ENCODE results near the gene NPY5R.

Gene NPY5R

GRCh38 chr4:163343604-163344146 is at the start of gene NPY5R:
NPY5R (plus strand) TSS chr4:163343892; CDS start chr4:163350274, 6,382 bp downstream.
- Histone ChIP-seq H3K9me3 (ENCODE audit: control insufficient read depth, low read length) (no peaks in the 10 kb centered on the region), H3K4me3 (ENCODE audit: low read length) (peak within 1 kb of the TSS; percentile 77), H3K4me1 (ENCODE audit: control insufficient read depth, insufficient read depth, low read length) (peaks cover 12% of the 10 kb centered on the region), H3K27me3 (replicated peaks; ENCODE audit: control insufficient read depth, insufficient read depth, low read length) (peaks cover 21% of the 10 kb centered on the region), H3K9ac (ENCODE audit: low read length) (peak within 1 kb of the TSS; percentile 68), H3K36me3 (ENCODE audit: control insufficient read depth, insufficient read depth, low read length, severe bottlenecking) (no peaks in the 10 kb centered on the region)
- DNase-seq (ENCODE audit: low read depth): no peak

DNA sequence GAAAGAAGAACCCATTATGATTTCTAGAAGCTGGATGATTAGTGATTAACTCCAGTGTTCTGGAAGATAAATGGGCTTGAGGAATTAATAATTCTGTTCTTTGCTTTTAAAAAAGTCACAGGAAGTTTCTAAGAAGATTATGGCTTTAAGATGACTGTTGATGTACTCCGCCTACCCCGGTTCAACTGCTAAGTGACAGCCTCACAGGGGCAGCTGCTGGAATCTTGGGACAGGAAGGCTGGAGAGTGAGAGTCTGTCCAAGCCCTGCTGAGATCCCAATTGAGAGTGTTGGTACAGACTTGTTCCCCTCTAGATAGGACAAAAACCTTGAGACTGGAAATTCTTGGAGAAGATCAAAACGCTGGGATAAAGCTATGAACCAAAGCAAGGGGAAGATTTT is 48.6 kb upstream of the NPY5R start:
- Histone ChIP-seq H3K27me3 (replicated peaks; ENCODE audit: control insufficient read depth, insufficient read depth, low read length) (no peaks in the 10 kb centered on the region), H3K9me3 (ENCODE audit: control insufficient read depth, low read length) (peaks cover 5% of the 10 kb centered on the region), H3K4me3 (ENCODE audit: low read length) (no peak overlapping the region), H3K9ac (ENCODE audit: low read length) (no peak overlapping the region), H3K4me1 (ENCODE audit: control insufficient read depth, insufficient read depth, low read length) (no peaks in the 10 kb centered on the region), H3K36me3 (ENCODE audit: control insufficient read depth, insufficient read depth, low read length, severe bottlenecking) (no peaks in the 10 kb centered on the region)
- no peak for DNase-seq (ENCODE audit: low read depth)

GRCh38 chr4:163300445-163300844 is 43.2 kb upstream of the NPY5R start:
- Histone ChIP-seq H3K4me3 (ENCODE audit: low read length) (no peak overlapping the region), H3K4me1 (ENCODE audit: control insufficient read depth, insufficient read depth, low read length) (no peaks in the 10 kb centered on the region), H3K9ac (ENCODE audit: low read length) (no peak overlapping the region), H3K36me3 (ENCODE audit: control insufficient read depth, insufficient read depth, low read length, severe bottlenecking) (no peaks in the 10 kb centered on the region), H3K27me3 (replicated peaks; ENCODE audit: control insufficient read depth, insufficient read depth, low read length) (no peaks in the 10 kb centered on the region), H3K9me3 (ENCODE audit: control insufficient read depth, low read length) (peaks cover 5% of the 10 kb centered on the region)
- DNase-seq (ENCODE audit: low read depth): no peak

DNA sequence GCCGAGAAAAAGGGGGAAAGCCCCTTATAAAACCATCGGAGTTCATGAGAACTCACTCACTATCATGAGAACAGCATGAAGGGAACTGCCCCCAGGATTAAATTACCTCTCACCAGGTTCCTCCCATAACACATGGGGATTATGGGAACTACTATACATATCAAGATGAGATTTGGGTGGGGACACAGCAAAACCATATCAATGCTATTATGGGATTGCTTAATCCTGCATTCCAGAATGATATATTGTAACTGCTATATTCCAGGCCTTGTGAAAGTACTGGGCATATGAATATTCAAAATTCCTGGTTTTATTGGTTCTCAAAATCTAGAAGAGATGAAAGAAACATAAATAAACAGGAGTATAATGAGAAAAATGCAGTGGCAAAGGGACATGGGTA is 40.6 kb upstream of the NPY5R start:
- Histone ChIP-seq H3K4me1 (ENCODE audit: control insufficient read depth, insufficient read depth, low read length) (no peaks in the 10 kb centered on the region), H3K9ac (ENCODE audit: low read length) (no peak overlapping the region), H3K9me3 (ENCODE audit: control insufficient read depth, low read length) (peaks cover 5% of the 10 kb centered on the region)

DNA sequence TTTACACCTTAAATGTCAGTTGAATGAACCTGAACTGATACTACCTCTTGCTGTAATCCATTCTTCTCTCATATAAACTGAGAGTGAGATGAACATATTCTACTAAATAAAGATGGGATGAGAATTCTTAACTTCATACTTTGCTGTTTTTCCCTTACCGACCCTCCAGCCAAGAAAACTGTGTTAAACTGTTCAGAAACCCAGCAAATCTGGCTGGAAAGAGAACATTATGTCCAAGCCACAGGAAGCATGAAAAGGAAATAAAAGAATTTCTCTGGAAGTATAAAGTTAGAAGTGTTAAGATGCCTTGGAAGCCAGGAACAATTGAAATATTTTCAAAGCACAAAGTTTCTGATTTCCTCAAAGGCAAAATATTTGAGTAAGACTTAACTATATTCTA is 34.2 kb upstream of the NPY5R start:
- Histone ChIP-seq H3K9ac (ENCODE audit: low read length) (no peak overlapping the region), H3K9me3 (ENCODE audit: control insufficient read depth, low read length) (no peaks in the 10 kb centered on the region), H3K36me3 (ENCODE audit: control insufficient read depth, insufficient read depth, low read length, severe bottlenecking) (no peaks in the 10 kb centered on the region), H3K4me3 (ENCODE audit: low read length) (no peak overlapping the region), H3K4me1 (ENCODE audit: control insufficient read depth, insufficient read depth, low read length) (no peaks in the 10 kb centered on the region), H3K27me3 (replicated peaks; ENCODE audit: control insufficient read depth, insufficient read depth, low read length) (no peaks in the 10 kb centered on the region)
- no peak for DNase-seq (ENCODE audit: low read depth)

More for the DNA sequence above, 40.6 kb upstream of the NPY5R start:
- H3K4me3 ChIP-seq (ENCODE audit: low read length): no peak overlapping the region
- no peaks in the 10 kb centered on the region for H3K27me3 ChIP-seq (replicated peaks; ENCODE audit: control insufficient read depth, insufficient read depth, low read length)
- H3K36me3 ChIP-seq (ENCODE audit: control insufficient read depth, insufficient read depth, low read length, severe bottlenecking): no peaks in the 10 kb centered on the region
- no peak for DNase-seq (ENCODE audit: low read depth)

DNA sequence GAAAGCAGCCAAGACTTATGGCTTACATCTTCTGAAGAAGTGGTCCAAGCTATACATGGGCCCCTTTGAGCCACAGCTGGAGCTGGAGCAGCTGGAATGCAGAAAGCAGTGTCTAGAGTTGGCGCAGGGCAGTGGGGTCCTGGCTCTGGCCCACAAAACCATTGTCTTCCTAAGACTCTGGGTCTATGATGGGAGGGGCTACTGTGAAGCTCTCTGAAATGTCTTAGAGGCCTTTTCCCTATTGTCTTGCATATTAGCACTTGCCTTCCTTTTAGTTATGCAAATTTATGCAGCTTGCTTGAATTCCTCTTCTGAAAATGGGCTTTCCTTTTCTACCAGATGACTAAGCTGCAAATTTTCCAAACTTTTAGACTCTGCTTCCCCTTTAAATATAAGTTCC is 26.6 kb upstream of the NPY5R start:
- Histone ChIP-seq H3K4me1 (ENCODE audit: control insufficient read depth, insufficient read depth, low read length) (no peaks in the 10 kb centered on the region), H3K36me3 (ENCODE audit: control insufficient read depth, insufficient read depth, low read length, severe bottlenecking) (no peaks in the 10 kb centered on the region), H3K9me3 (ENCODE audit: control insufficient read depth, low read length) (peaks cover 9% of the 10 kb centered on the region), H3K4me3 (ENCODE audit: low read length) (no peak overlapping the region), H3K27me3 (replicated peaks; ENCODE audit: control insufficient read depth, insufficient read depth, low read length) (no peaks in the 10 kb centered on the region), H3K9ac (ENCODE audit: low read length) (no peak overlapping the region)
- DNase-seq (ENCODE audit: low read depth): no peak

DNA sequence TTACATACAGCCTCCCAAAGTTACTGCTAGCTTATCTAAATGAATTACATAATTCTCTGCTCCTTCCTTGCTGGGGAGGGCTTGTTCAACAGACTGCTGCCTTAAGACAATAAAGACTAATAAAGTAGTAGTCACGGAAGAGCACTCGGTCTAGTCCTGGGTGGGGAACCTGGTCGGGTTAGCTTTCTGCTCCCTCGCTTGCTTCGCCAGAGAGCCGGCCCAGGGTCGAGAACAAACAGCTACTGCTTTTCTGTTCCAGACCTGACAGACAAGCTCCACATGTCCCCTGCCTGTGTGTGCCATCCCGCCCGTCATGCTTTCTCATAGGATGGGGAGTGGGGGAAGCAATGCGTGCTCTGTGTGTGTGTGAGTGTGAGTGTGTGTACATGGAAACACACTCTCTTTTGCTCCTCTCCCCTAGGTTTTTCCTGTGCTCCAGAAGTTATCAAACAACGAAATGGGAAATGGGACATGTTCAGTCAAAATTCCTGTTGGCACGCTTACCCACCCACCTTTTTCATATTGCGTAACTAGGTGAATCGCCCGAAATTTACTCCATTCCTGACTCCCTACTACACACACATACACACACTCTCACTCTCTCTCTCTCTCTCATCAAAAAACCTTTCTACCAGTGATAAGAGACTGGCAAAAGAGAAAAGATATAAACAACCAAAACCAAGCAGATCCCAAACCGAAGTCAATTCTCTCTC is 12.6 kb upstream of the NPY5R start:
- peak overlapping the region; percentile 83 for H3K4me3 ChIP-seq (ENCODE audit: low read length)
- H3K36me3 ChIP-seq (ENCODE audit: control insufficient read depth, insufficient read depth, low read length, severe bottlenecking): no peaks in the 10 kb centered on the region
- no peaks in the 10 kb centered on the region for H3K9me3 ChIP-seq (ENCODE audit: control insufficient read depth, low read length)
- DNase-seq (ENCODE audit: low read depth): no peak
- H3K9ac ChIP-seq (ENCODE audit: low read length): no peak overlapping the region
- peaks cover 15% of the 10 kb centered on the region for H3K4me1 ChIP-seq (ENCODE audit: control insufficient read depth, insufficient read depth, low read length)
- H3K27me3 ChIP-seq (replicated peaks; ENCODE audit: control insufficient read depth, insufficient read depth, low read length): peaks cover 19% of the 10 kb centered on the region

DNA sequence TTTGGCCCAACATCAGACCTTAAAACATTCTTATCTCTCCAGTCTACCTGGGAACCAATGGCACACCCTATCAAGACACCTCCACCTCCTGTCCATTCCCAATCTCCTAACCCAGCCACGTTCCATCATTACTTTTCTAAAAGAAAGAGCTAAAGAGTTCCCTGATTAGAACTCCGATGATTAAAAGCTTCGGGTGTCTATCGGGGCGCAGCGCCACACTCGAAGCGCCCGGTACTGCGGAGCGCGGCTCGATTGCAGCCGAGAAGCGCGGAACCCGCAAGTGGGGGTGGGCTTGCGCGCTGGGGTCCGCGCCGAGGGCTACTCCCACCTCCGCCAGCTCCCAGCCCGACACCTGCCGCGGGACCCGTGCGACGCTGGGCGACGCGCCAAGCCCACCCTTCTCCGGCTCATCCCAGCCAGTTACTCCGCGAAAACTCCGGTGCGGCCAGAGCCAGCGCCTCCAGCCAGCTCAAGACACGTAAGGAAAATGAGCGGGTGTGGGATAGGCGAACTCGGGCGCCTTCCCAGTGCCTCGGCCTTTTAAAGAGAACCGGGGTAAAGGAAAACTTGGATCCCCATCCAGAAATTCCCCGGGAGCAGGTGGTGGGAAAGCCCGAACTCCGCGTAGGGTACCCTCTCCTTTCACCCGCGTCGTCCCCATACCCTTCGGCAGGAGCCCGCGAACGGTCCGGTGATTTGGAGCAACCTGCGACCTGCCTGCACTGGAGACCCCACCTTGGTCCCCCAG is 11.9 kb upstream of the NPY5R start:
- peaks cover 15% of the 10 kb centered on the region for H3K4me1 ChIP-seq (ENCODE audit: control insufficient read depth, insufficient read depth, low read length)
- no peaks in the 10 kb centered on the region for H3K36me3 ChIP-seq (ENCODE audit: control insufficient read depth, insufficient read depth, low read length, severe bottlenecking)
- peaks cover 19% of the 10 kb centered on the region for H3K27me3 ChIP-seq (replicated peaks; ENCODE audit: control insufficient read depth, insufficient read depth, low read length)
- DNase-seq (ENCODE audit: low read depth): peak; percentile 27
- H3K9ac ChIP-seq (ENCODE audit: low read length): peak overlapping the region; percentile 82
- H3K4me3 ChIP-seq (ENCODE audit: low read length): peak overlapping the region; percentile 83
- no peaks in the 10 kb centered on the region for H3K9me3 ChIP-seq (ENCODE audit: control insufficient read depth, low read length)

DNA sequence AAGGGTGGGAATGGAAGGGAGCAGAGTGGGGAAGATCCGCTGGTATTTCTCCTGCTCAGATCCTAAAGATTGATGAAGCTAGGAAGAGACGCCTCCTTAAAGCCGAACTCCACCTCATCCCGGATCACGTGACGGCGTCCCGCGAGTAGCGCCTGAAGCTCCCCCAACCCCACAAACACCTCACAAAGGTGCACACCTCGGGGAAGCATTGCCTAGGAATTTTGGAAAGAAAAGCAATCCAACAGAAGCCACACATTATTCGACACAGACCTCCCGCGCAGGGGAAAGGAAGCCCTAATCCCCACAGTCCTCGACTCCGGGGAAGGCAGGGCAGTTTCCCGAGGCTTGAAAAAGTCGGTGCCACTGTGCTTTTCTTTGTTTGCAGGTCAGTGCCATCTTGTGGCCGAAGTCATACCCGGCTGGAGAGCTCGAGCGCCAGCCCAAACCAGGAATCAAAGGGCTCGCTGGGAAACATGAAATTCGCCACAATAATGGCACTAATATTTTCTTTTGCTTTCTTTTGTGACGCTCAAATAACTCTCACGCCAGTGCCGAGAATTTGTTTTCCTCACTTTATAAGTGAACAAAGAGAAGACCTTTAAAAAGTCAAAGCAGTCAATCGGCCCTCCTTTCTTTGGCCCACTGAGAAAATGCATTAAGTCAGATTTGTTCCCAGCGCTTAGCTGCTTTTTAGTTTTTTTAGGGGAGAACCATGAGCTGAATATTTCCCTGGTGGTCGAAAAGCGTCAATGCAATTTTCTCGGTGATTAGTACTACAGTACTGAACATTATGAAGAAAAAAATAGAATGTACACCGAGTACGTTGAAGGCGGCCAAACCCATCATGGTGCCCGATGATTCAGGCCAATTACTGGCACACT is 10.9 kb upstream of the NPY5R start, which contains the start of gene NPY1R:
NPY1R (minus strand) TSS at position 71 of the 881 bp plus-strand sequence. CDS start 6,042 bp downstream, outside the sequence.
- H3K4me3 ChIP-seq (ENCODE audit: low read length): peak within 1 kb of the TSS; percentile 83
- H3K27me3 ChIP-seq (replicated peaks; ENCODE audit: control insufficient read depth, insufficient read depth, low read length): peaks cover 19% of the 10 kb centered on the region
- DNase-seq (ENCODE audit: low read depth): peak; percentile 86
- peaks cover 15% of the 10 kb centered on the region for H3K4me1 ChIP-seq (ENCODE audit: control insufficient read depth, insufficient read depth, low read length)
- H3K9ac ChIP-seq (ENCODE audit: low read length): peak within 1 kb of the TSS; percentile 82
- H3K36me3 ChIP-seq (ENCODE audit: control insufficient read depth, insufficient read depth, low read length, severe bottlenecking): no peaks in the 10 kb centered on the region
- no peaks in the 10 kb centered on the region for H3K9me3 ChIP-seq (ENCODE audit: control insufficient read depth, low read length)

DNA sequence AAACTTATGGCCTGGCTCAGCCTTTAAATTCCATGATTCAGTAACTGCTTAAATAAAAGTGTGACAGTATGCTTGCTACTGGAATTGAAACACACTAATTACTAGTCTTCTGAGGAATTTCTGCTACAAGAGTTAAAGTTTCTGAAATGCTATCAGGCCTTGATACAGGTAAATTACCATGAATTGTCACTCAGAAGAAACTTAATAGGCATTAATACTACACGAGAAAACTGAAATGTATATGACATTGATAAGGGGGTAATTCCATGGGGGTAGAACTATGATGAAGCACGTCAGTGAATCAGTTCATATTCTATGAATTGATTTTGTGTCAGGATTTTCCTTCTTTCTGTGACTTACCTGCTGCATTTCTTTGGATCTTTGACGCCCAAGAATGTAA is 8.3 kb upstream of the NPY5R start:
- no peak for DNase-seq (ENCODE audit: low read depth)
- H3K9ac ChIP-seq (ENCODE audit: low read length): no peak overlapping the region
- H3K9me3 ChIP-seq (ENCODE audit: control insufficient read depth, low read length): no peaks in the 10 kb centered on the region
- H3K36me3 ChIP-seq (ENCODE audit: control insufficient read depth, insufficient read depth, low read length, severe bottlenecking): no peaks in the 10 kb centered on the region
- no peak overlapping the region for H3K4me3 ChIP-seq (ENCODE audit: low read length)
- H3K27me3 ChIP-seq (replicated peaks; ENCODE audit: control insufficient read depth, insufficient read depth, low read length): peaks cover 21% of the 10 kb centered on the region
- peaks cover 15% of the 10 kb centered on the region for H3K4me1 ChIP-seq (ENCODE audit: control insufficient read depth, insufficient read depth, low read length)
